Lower lobe of right lung (tissue), 2 donors: ENCODE data around the gene ANKDD1A. TPM values are rescaled to one million over a fixed set of nuclear protein-coding genes. Genes with fewer than 3 reads are reported as not detected.
A peak's percentile ranks its signal among the peaks of the same experiment; 100 is the strongest.

ENCODE experiments used
- ATAC-seq, 2 donors: fragments of 200-7000 bp; cut with Tn5 transposase; one replicate each; pipeline ENCODE4 v1.9.1; 2020 to 2022; ENCODE audit warnings: mild to moderate bottlenecking in 2 of 2, moderate library complexity in 2 of 2
- DNase-seq: peaks from one replicate; pipeline ENCODE4 v3.0.0-alpha.2; 2020
- H3K27ac ChIP-seq: fragments of 200-600 bp; one replicate; pipeline ENCODE4 v1.8.0; 2022
- H3K27me3 ChIP-seq: fragments of 200-600 bp; one replicate; pipeline ENCODE4 v1.8.0; 2022; ENCODE audit warnings: low read depth
- H3K36me3 ChIP-seq: fragments of 200-600 bp; one replicate; pipeline ENCODE4 v1.8.0; 2022; ENCODE audit warnings: mild to moderate bottlenecking
- H3K4me1 ChIP-seq: fragments of 200-600 bp; one replicate; pipeline ENCODE4 v1.8.0; 2022
- H3K4me3 ChIP-seq: fragments of 200-600 bp; one replicate; pipeline ENCODE4 v1.8.0; 2022; ENCODE audit warnings: mild to moderate bottlenecking
- H3K9me3 ChIP-seq: fragments of 200-600 bp; one replicate; pipeline ENCODE4 v1.8.0; 2022
- CTCF ChIP-seq: fragments of 200-600 bp; IDR thresholded peaks from one replicate; pipeline ENCODE4 v1.8.0; 2022; ENCODE audit warnings: antibody characterized with exemption, mild to moderate bottlenecking
- intact Hi-C: fragments of 100-400 bp; cut with DNase I; formaldehyde crosslinking; loops from one replicate; pipeline ENCODE4 v1.11.0; 2022
- total RNA-seq: library from RNA; stranded (reverse); fragmentation: NEBNext Ultra II Directional; extraction: Animal tissue kit (Norgen Biotek cat#: 25700); gene quantifications from one replicate; pipeline ENCODE4 v1.2.1, GENCODE V29; 2021
- donor health status: DM: no; HTN: yes; CAD: no; lungs with severe emphysema.

ANKDD1A gene
- total RNA-seq, 1 donor from 2014 or later = 5.0 TPM

GRCh38 chr15:64916365-64916764 lies 4.7 kb downstream of the ANKDD1A start:
- Histone ChIP-seq H3K4me1 (peaks cover 8% of the 10 kb centered on the region), H3K27ac (no peak overlapping the region), H3K27me3 (no peaks in the 10 kb centered on the region), H3K9me3 (no peaks in the 10 kb centered on the region), H3K4me3 (no peak overlapping the region), H3K36me3 (no peaks in the 10 kb centered on the region)
- no peak for ATAC-seq
- intact Hi-C loops = no loop called here
- no peak for DNase-seq
- TF ChIP-seq CTCF = no peak

- ATAC-seq = no peak
- no peaks in the 10 kb centered on the region for H3K27me3 ChIP-seq
Measured at GRCh38 chr15:64917211-64917610, 5.5 kb downstream of the ANKDD1A start.

GRCh38 chr15:64919721-64920120 lies 8.0 kb downstream of the ANKDD1A start:
- no peaks in the 10 kb centered on the region for H3K9me3 ChIP-seq
- H3K4me3 ChIP-seq = no peak overlapping the region
- H3K36me3 ChIP-seq = no peaks in the 10 kb centered on the region
- ATAC-seq (no peak), DNase-seq (no peak)
- no peaks in the 10 kb centered on the region for H3K27me3 ChIP-seq
- intact Hi-C loops = no loop called here
- no peak for TF ChIP-seq CTCF
- H3K27ac ChIP-seq = no peak overlapping the region
- no peaks in the 10 kb centered on the region for H3K4me1 ChIP-seq

More at GRCh38 chr15:64917211-64917610, 5.5 kb downstream of the ANKDD1A start:
- Histone ChIP-seq H3K4me1 (peaks cover 2% of the 10 kb centered on the region), H3K36me3 (no peaks in the 10 kb centered on the region), H3K9me3 (no peaks in the 10 kb centered on the region), H3K4me3 (no peak overlapping the region), H3K27ac (no peak overlapping the region)
- intact Hi-C loops = no loop called here
- DNase-seq = no peak
- TF ChIP-seq CTCF = no peak

- no peak for DNase-seq
- no peak overlapping the region for H3K4me3 ChIP-seq
- intact Hi-C loops = no loop called here
- no peaks in the 10 kb centered on the region for H3K27me3 ChIP-seq
- no peaks in the 10 kb centered on the region for H3K4me1 ChIP-seq
- no peaks in the 10 kb centered on the region for H3K9me3 ChIP-seq
- no peak for TF ChIP-seq CTCF
- H3K27ac ChIP-seq = no peak overlapping the region
- H3K36me3 ChIP-seq = no peaks in the 10 kb centered on the region
- ATAC-seq = peak; percentile 62 to 83
Measured at GRCh38 chr15:64921711-64922110, 10.0 kb downstream of the ANKDD1A start.

GRCh38 chr15:64923546-64923945 lies 11.8 kb downstream of the ANKDD1A start:
- intact Hi-C loops = no loop called here
- Histone ChIP-seq H3K27me3 (no peaks in the 10 kb centered on the region), H3K36me3 (no peaks in the 10 kb centered on the region), H3K4me3 (no peak overlapping the region), H3K4me1 (no peaks in the 10 kb centered on the region), H3K9me3 (no peaks in the 10 kb centered on the region), H3K27ac (no peak overlapping the region)
- no peak for TF ChIP-seq CTCF
- DNase-seq = no peak
- ATAC-seq = no peak
